Limb (tissue), 2 donors: Measurements from ENCODE around the gene CDH1.
"Not testable (repeated sequence)": the region's sequence is repeated elsewhere in the genome, so short reads cannot be mapped to it uniquely, and the experiment has no call there.

ENCODE experiments used
- DNase-seq, 2 donors: peaks; one replicate each; pipeline ENCODE4 v3.0.0-alpha.2; 2016; ENCODE audit errors: extremely low spot score in 2 of 2

CDH1 gene

GRCh38 chr16:68737046-68737729 lies at the start of gene CDH1:
Gene CDH1, plus strand, starts transcription at chr16:68737292. Its CDS starts 124 bp downstream, at chr16:68737416.
- DNase-seq: peak in 1 of 2 donors; percentile 65

DNA sequence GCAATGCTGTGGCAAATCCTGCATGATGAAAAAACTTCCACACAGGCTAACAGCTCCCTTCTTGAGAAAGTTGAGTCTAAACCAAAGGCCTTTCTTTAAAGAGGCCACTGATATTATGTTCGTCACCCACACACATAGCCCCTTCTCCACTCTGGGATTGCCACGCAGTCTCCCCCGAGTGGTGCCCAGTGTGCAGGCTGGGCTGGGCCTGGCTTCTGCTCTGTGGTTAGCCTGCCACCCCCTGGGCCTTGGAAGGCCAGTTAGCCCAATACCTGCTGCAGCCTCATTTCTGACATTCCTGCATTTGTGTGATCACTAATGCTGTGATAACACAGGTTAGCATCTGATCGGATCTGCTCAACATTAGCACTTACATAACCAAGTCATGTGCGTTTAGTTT lies 47.2 kb upstream of the CDH1 start:
- DNase-seq: no peak

GRCh38 chr16:68695575-68695974 lies 41.5 kb upstream of the CDH1 start:
- no peak for DNase-seq

- DNase-seq: no peak
These were observed 40.6 kb upstream of the CDH1 start for GRCh38 chr16:68696514-68696913.

DNA sequence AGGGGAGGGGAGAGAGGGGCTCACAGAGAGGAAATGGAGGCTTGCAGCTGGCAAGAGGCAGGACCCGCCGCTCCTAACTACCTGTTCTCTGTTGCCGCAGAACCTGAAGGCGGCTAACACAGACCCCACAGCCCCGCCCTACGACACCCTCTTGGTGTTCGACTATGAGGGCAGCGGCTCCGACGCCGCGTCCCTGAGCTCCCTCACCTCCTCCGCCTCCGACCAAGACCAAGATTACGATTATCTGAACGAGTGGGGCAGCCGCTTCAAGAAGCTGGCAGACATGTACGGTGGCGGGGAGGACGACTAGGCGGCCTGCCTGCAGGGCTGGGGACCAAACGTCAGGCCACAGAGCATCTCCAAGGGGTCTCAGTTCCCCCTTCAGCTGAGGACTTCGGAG lies 39.0 kb upstream of the CDH1 start:
- DNase-seq: no peak

- DNase-seq: no peak
These were observed 37.0 kb upstream of the CDH1 start for GRCh38 chr16:68700120-68700519.

DNA sequence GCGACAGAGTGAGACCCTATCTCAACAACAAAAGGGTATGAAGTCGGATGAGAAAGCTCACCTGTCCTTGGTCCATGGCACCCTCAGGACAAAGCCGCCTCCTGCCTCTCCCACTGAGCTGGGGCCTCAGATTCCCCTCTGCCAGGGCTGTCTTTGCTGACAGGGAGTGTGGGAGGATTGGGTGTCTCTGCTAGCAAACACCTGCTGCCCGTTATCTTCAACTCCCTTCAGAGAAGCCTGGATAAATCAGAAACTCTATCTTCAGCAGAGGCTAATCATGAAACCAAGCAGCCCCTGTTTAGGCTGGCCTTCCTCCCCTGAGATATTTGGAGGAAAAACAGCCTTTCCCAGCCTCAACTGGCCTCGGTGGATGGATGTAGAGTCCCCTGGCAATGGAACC lies 36.3 kb upstream of the CDH1 start:
- no peak for DNase-seq

GRCh38 chr16:68704232-68704867 lies 32.7 kb upstream of the CDH1 start:
- peak in 1 of 2 donors; percentile 72 for DNase-seq

- DNase-seq: peak; percentile 12 to 43
These were observed 29.5 kb upstream of the CDH1 start for GRCh38 chr16:68707340-68708152.

- no peak for DNase-seq
These were observed 26.9 kb upstream of the CDH1 start for GRCh38 chr16:68710211-68710610.

- no peak for DNase-seq
These were observed 25.5 kb upstream of the CDH1 start for GRCh38 chr16:68711421-68712139.

DNA sequence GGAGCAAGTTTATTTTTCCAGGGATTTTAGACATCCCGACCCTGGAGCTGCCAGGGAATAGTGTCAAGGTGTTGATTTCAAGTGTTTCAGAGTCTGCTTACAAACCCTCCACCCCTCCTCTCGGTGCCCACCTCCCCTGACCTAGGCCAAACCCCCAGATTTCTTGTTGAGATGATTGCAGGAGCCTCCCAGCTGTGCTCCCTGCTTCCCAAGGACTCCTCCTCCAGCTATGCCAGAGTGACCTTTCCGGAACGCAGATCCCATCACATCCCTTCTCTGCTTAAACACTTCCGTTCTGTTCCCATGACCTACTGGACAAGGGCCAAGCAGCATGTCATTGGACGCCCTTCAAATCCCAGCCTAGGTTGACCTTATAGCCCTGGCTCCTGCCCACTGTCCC lies 23.7 kb upstream of the CDH1 start:
- DNase-seq: no peak

DNA sequence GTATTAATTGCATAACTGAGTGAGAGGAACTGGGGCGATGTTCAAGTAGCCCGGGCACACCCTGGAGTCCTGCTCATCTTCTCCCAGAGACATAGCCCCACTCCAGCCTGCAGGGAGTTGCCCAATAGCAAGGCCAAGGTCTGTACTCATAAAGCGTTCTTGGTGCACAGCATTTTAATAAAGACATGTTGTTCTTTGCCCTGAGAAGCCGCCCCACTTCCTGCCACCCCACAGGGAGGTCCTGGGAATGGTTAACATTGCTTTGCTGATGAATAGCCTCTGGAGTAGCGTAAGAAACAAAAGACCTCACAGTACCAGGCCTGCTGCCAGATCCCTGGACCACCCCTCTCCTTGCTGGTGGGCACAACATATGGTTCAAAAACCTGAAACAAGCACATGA lies 21.6 kb upstream of the CDH1 start:
- DNase-seq: no peak

DNA sequence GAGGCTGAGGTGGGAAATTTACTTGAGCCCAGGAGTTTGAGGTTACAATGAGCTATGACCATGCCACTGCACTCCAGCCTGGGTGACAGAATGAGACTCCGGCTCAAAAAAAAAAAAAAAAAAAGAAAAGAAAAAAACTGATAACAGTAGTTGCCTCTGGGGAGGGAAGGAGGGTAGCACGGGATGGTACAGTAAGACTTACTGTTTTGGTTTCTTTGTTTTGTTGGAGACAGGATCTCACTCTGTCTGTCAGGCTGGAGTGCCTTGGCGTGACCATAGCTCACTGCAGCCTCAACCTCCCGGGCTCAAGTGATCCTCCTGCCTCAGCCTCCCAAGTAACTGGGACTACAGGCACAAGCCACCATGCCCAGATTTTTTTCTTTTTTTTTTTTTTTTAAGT lies 20.6 kb upstream of the CDH1 start:
- not testable (repeated sequence) for DNase-seq

DNA sequence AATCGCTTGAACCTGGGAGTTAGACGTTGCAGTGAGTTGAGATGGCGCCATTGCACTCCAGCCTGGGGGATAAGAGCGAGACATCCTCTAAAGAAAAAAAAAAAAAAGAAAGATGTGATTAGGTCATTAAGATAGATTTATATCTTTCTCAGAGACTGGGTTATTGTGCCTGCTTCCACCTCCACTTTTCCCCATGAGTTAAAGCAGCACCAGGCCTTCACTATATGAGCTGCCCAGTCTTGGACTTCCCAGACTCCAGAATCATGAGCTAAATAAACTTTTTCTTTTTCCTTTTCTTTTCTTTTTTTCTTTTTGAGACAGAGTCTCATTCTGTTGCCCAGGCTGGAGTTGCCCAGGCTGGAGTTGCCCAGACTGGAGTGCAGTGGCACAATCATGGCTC lies 19.4 kb upstream of the CDH1 start:
- no peak for DNase-seq

GRCh38 chr16:68718590-68718989 lies 18.5 kb upstream of the CDH1 start:
- no peak for DNase-seq

DNA sequence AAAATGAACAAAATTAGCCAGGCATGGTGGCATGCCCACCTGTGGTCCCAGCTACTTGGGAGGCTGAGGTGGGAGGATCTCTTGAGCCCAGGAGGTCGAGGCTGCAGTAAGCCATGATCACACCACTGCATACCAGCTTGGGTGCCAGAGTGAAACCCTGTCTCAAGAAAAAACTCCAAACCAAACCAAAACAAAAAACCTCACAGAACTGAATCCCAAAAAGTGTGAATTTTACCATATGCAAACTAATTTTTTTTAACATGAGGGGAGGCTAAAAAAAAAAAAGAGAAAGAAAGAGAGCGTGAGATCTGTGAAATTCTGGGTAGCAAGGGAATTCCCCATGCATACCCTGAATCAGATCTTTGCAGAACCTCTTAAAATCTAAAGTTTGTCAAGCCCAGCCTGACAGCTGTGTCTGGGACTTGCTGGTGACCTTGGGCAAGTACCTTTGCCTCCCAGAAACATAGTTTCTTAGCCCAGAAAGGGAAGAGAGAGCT lies 17.1 kb upstream of the CDH1 start:
- no peak for DNase-seq

GRCh38 chr16:68722119-68723024 lies 14.7 kb upstream of the CDH1 start:
- DNase-seq: no peak

- no peak for DNase-seq
These were observed 12.3 kb upstream of the CDH1 start for GRCh38 chr16:68724797-68725196.

GRCh38 chr16:68728523-68728922 lies 8.6 kb upstream of the CDH1 start:
- no peak for DNase-seq

DNA sequence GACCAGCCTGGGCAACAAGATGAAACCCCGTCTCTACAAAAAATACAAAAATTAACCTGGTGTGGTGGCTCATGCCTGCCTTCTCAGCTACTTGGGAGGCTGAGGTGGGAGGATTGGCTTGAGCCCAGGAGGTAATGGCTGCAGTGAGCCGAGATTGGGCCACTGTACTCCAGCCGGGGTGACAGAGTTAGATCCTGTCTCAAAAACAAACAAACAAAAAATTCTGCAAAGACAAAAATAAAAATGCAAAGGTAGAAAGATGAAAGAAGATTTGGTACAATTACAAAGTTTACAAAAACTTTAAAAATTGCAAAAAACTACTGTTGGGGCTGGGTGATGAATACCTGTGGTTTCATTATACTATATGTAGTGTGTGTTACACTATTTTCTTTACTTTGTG lies 5.5 kb upstream of the CDH1 start:
- DNase-seq: no peak
